Fibroblast of pulmonary artery (primary cell): ENCODE data around the gene MRLN.

Experiments used
- DNase-seq: peaks from one replicate; pipeline ENCODE4 v3.0.0-alpha.2; 2010; ENCODE audit warnings: low read depth
- H3K4me3 ChIP-seq: replicated peaks from 2 replicates; pipeline ENCODE4 v1.5.1; 2011; ENCODE audit warnings: low read depth, mild to moderate bottlenecking, control low read depth, low read length, moderate library complexity
- TF ChIP-seq, protein P1 (sequence below): IDR thresholded peaks from 2 replicates; pipeline ENCODE4 v1.5.1; 2011; ENCODE audit warnings: mild to moderate bottlenecking, control low read depth, low read length, inconsistent platforms; ENCODE audit errors: missing control alignments

The MRLN gene

DNA sequence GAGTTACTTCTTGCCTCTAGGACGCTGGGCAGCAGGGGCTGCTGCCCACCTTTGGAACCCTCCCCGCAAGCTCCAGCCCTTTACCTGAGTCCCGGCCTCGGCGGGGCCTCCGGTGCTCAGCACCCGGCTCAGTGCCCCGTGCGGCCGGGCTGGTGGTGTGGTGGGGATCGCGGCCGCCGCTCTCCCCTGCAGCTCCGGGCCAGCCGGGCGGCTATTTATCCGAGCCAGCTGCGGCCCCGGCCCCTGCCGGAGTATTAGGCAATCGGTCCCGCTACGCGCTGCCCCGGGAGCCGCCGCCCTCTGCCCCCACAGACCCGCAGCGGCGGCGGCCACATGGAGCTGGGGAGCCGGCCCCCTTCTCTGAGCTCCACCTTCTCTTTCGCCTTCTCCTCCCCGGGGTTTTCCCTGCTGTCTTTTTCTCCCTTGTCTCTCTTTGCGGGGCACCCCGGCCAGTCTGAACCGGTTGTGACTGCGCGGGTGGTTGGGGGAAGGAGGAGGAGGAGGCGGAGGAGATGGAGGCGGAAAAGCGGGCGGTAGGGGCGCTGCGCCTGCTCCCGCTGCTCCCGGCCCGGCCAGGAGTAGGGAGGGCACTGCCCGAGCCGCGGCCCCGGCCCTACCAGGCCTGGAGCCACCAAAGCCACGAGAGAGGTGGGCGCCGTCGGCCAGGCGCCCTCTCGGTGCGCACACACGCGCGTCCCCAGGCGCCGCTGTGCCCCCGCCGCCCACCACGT is 43.7 kb downstream of the MRLN start, which contains the start of gene SLC16A9:
Gene SLC16A9 (minus strand): TSS at position 456 of the 731 bp plus-strand sequence. CDS start 25,559 bp downstream, outside the sequence.
- peak within 1 kb of the TSS; percentile 60 for H3K4me3 ChIP-seq
- DNase-seq = peak; percentile 42
- TF ChIP-seq, protein P1, sequence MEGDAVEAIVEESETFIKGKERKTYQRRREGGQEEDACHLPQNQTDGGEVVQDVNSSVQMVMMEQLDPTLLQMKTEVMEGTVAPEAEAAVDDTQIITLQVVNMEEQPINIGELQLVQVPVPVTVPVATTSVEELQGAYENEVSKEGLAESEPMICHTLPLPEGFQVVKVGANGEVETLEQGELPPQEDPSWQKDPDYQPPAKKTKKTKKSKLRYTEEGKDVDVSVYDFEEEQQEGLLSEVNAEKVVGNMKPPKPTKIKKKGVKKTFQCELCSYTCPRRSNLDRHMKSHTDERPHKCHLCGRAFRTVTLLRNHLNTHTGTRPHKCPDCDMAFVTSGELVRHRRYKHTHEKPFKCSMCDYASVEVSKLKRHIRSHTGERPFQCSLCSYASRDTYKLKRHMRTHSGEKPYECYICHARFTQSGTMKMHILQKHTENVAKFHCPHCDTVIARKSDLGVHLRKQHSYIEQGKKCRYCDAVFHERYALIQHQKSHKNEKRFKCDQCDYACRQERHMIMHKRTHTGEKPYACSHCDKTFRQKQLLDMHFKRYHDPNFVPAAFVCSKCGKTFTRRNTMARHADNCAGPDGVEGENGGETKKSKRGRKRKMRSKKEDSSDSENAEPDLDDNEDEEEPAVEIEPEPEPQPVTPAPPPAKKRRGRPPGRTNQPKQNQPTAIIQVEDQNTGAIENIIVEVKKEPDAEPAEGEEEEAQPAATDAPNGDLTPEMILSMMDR = peak; percentile 22

DNA sequence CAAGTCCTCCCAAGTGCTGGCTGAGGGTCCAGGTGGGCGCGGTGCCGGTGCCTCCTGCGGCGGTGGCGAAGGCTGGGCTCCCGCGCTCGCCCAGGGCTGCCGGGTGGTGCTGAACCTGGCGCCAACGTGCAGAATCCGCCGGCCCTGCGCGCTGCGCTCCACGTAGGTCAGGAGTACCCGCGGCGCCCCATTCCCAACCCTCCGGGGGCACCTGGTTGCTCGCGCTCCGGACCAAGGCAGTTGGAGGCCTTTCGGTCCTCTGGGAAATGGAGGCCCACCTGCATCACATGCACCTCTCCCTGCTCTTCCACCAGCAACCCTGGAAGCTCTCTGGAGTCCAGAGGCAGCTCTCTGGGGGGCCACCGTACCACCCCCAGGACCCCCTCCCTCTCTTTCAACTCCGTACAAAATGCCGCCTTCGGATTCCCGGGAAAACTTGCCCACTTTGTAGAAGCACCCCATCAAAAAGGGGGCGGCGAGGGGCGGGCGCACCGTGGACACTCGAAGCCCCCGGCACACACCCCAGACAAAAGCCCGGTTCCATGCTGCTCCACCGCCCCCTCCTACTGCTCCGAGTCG is 44.4 kb downstream of the MRLN start:
- peak overlapping the region; percentile 60 for H3K4me3 ChIP-seq
- DNase-seq = no peak
- TF ChIP-seq, protein P1 = no peak

DNA sequence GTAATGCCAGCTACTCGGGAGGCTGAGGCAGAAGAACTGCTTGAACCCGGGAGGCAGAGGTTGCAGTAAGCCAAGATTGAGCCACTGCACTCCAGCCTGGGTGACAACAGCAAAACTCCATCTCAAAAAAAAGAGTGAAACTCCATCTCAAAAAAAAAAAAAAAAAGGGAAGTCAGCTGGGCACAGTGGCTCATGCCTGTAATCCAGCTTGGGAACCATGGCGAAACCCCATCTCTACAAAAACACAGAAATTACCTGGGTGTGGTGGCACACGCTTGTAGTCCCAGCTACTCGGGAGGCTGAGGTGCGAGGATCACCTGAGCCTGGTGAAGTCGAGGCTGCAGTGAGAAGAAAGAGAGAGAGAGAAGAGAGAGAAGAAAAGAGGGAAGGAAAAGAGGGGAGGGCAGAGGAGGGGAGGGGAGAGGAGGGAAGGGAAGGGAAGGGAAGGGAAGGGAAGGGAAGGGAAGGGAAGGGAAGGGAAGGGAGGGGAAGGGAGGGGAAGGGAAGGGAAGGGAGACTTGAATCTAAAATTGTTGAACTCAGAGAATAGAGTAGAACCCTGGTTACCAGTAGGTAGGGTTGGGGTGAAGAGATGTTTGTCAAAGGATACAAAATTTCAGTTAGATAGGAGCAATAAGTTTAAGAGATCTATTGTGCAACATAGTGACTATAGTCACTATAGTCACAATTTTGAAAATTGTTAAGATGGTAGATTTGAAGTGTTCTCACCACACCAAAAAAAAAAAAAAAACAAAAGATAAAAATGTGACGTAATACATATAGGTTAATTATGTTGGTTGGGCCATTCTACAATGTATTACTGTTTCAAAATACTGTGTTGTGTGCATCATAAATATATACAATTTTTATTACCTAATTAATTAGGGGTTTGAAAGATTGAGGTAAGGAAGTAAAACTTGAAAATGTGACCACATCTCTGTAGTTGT is 46.1 kb downstream of the MRLN start:
- no peak overlapping the region for H3K4me3 ChIP-seq
- DNase-seq = no peak
- TF ChIP-seq, protein P1 = no peak

DNA sequence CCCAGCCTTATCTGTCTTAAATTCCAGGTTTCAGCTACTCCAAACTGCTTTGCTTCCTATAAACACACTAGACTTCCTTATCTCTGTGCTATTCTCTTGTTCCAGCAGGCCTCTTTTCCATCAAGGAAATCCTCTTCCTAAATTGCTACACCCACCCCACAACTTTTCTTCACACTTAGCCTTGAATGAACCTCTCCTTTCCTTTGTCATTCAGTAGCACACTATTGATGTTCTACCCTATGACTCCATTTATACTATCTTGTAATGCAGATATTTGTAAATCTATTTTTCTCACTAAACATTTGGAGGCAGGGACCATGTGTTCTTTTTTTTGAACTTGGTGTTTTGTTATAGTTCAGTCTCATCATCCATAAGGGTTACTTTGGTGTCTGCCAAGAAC is 47.3 kb downstream of the MRLN start:
- TF ChIP-seq, protein P1 = no peak
- no peak overlapping the region for H3K4me3 ChIP-seq
- no peak for DNase-seq

DNA sequence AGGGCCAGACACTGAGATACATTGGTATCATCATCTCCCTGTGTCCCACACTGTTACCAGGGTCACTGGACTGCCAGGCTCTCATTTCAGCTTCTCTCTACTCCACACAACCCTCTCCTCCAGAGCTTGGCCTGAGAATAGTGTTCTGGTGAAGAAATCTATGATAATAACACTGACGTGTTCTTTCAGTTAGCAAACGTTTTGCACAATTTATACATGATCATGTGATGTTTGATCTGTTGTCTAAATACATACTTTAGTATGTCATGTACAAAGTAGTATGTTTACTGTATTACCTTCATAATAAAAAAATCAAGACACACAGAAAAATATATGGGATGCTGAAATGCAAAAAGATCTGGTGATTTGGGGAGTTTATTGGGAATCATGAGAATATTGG is 48.6 kb downstream of the MRLN start:
- H3K4me3 ChIP-seq = no peak overlapping the region
- TF ChIP-seq, protein P1 = no peak
- peak; percentile 3 for DNase-seq

DNA sequence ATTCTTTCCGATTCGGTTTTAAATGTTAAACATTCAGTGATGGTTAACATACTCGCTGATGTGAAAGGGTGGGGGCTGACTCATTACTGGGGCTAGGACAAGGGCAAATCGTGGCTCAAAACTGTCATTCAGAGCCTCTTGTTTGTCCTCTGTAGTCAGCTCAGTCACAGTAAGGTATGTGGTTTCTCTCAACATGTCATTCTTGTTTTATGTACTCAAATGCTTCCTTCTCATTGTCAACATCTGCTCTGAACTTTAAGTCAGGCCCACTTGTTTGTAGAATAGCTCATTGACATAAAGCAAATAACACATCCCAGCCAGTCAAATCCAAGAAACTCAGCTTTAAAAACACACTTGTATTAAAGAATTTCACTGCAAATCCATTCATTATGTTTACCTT is 50.9 kb downstream of the MRLN start:
- H3K4me3 ChIP-seq = no peak overlapping the region
- TF ChIP-seq, protein P1 = no peak
- DNase-seq = no peak
